Measurements from ENCODE around the gene SLC25A22.

GRCh38 chr11:836274-836673 lies 38.2 kb upstream of the SLC25A22 start:
- no peak for TF ChIP-seq CTCF (IDR thresholded peaks at IDR 0.05)
- TF ChIP-seq EZH2 (IDR thresholded peaks at IDR 0.05; ENCODE audit: borderline replicate concordance, insufficient read depth, low read depth, low read length, poor library complexity, severe bottlenecking) = no peak
